Activated B cell treated with CpG ODN at 0.5 μM for 24 hours (primary cell): ENCODE measurements around the gene MEOX1. TPM values are rescaled to one million over a fixed set of nuclear protein-coding genes. Genes with fewer than 3 reads are reported as not detected.

Source experiments
- ATAC-seq: fragments of 200-7000 bp; cut with Tn5 transposase; one replicate; pipeline ENCODE4 v1.10.0; 2021; ENCODE audit warnings: low read depth, mild to moderate bottlenecking, moderate library complexity
- CTCF ChIA-PET: fragments of 350-600 bp; sonication (Branson Sonifier 250); formaldehyde crosslinking; loops from one replicate; lab custom pipeline; 2021; ENCODE audit warnings: antibody characterized with exemption; lab: Charles Lee
- POLR2A ChIA-PET: fragments of 350-600 bp; sonication (Branson Sonifier 250); formaldehyde crosslinking; loops from one replicate; lab custom pipeline; 2021; ENCODE audit warnings: antibody characterized with exemption; lab: Charles Lee
- DNase-seq: peaks from one replicate; pipeline ENCODE4 v3.0.0; 2022
- H3K27ac Mint-ChIP-seq: one replicate; pipeline ENCODE4 v1.8.0; 2020; ENCODE audit warnings: mixed read lengths
- H3K27me3 Mint-ChIP-seq: one replicate; pipeline ENCODE4 v1.8.0; 2021; ENCODE audit warnings: mixed read lengths
- H3K36me3 Mint-ChIP-seq: one replicate; pipeline ENCODE4 v1.8.0; 2021; ENCODE audit warnings: low read depth, mixed read lengths
- H3K4me1 Mint-ChIP-seq: one replicate; pipeline ENCODE4 v1.8.0; 2021; ENCODE audit warnings: mixed read lengths
- H3K4me3 Mint-ChIP-seq: one replicate; pipeline ENCODE4 v1.8.0; 2020; ENCODE audit warnings: mild to moderate bottlenecking, mixed read lengths
- H3K9me3 Mint-ChIP-seq: one replicate; pipeline ENCODE4 v1.8.0; 2020; ENCODE audit warnings: mixed read lengths
- intact Hi-C: fragments of 100-400 bp; cut with micrococcal nuclease; formaldehyde crosslinking; loops from one replicate; pipeline ENCODE4 v1.15.1; 2024
- total RNA-seq: library from RNA; stranded (reverse); gene quantifications from 2 replicates; pipeline ENCODE4 v1.2.3, GENCODE V29; 2022
- TF ChIP-seq, protein P1 (sequence below): fragments of 200-600 bp; IDR thresholded peaks from one replicate; pipeline ENCODE4 v1.8.0; 2022; ENCODE audit warnings: antibody characterized with exemption, mild to moderate bottlenecking

Gene MEOX1
- total RNA-seq, 1 donor from 2014 or later, result not detected

DNA sequence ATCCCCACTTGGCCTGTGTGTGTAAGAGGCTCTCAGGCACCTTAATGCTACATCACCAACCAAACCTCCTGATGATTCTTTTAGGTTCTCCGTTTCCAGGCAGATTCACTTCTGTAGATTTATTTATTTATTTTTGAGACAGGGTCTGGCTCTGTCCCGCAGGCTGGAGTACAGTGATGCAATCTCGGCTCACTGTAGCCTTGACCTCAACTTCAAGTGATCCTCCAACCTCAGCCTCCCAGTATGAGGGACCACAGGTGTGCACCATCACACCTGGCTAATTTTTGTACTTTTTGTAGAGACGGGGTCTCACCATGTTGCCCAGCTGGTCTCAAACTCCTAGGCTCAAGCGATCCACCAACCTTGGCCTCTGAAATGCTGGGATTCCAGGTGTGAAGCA is 12.7 kb upstream of the MEOX1 start:
- H3K4me3 Mint-ChIP-seq, result no peak overlapping the region
- CTCF ChIA-PET, result interaction anchor here (0.8 to 1.8 kb wide), 6 partner anchors 11 to 280 kb away, joined by 3 to 7 read pairs (median 4); partner anchors contain the start of gene SOST
- peaks cover 5% of the 10 kb centered on the region for H3K27me3 Mint-ChIP-seq

DNA sequence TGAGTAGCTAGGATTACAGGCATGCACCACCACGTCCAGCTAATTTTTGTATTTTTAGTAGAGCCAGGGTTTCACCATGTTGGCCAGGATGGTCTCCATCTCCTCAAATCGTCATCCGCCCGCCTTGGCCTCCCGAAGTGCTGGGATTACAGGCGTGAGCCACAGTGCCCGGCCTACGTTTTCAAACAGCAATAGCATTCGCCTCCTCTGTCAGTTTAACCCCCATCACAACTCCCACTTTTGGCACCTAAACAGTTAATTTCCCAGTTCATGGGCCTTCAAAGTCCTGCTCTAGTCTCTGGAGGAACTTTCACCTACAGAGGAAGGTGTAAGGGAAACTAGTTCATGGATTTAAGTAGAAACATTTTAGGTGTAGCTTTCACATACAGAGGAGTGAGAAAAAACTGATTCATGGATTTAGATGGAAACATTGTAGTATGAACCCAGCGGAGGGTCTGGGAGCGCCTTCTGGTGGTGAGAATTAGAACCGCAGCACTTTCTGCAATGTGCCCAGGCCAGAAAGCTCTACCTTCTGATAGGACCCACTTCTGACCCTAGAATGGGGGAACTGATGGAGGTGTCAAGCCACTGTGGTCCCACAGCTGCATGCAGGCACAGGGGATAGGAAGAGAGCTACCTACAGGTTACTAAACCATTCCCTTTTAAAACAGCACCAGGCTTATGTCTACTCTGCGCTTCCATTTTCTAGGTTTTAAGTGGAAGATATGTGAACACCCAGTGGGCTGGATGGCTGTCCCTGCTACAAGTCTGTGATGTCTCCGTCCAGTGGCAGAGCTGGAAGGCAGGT is 12.0 kb upstream of the MEOX1 start:
- H3K36me3 Mint-ChIP-seq, result no peaks in the 10 kb centered on the region
- H3K4me3 Mint-ChIP-seq, result no peak overlapping the region
- no peaks in the 10 kb centered on the region for H3K9me3 Mint-ChIP-seq
- intact Hi-C loops, result loop anchor here (1.0 kb wide), 1 partner anchor 97 kb away; no protein-coding TSS in a partner anchor
- POLR2A ChIA-PET, result interaction anchor here (0.5 to 2.0 kb wide), 5 partner anchors 95 to 276 kb away, joined by 3 to 6 read pairs (median 4); no protein-coding TSS in a partner anchor
- peaks cover 5% of the 10 kb centered on the region for H3K27me3 Mint-ChIP-seq
- ATAC-seq (peak; percentile 71), DNase-seq (peak; percentile 65)
- TF ChIP-seq, protein P1, sequence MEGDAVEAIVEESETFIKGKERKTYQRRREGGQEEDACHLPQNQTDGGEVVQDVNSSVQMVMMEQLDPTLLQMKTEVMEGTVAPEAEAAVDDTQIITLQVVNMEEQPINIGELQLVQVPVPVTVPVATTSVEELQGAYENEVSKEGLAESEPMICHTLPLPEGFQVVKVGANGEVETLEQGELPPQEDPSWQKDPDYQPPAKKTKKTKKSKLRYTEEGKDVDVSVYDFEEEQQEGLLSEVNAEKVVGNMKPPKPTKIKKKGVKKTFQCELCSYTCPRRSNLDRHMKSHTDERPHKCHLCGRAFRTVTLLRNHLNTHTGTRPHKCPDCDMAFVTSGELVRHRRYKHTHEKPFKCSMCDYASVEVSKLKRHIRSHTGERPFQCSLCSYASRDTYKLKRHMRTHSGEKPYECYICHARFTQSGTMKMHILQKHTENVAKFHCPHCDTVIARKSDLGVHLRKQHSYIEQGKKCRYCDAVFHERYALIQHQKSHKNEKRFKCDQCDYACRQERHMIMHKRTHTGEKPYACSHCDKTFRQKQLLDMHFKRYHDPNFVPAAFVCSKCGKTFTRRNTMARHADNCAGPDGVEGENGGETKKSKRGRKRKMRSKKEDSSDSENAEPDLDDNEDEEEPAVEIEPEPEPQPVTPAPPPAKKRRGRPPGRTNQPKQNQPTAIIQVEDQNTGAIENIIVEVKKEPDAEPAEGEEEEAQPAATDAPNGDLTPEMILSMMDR, result no peak
- no peak overlapping the region for H3K27ac Mint-ChIP-seq
- H3K4me1 Mint-ChIP-seq, result peaks cover 7% of the 10 kb centered on the region
- CTCF ChIA-PET, result interaction anchor here (0.8 to 1.8 kb wide), 8 partner anchors 10 to 279 kb away, joined by 3 to 7 read pairs (median 4); partner anchors contain the start of gene SOST

More for the DNA sequence above, 12.7 kb upstream of the MEOX1 start:
- intact Hi-C loops, result no loop called here
- TF ChIP-seq, protein P1, result no peak
- no peak for ATAC-seq
- no peak for DNase-seq
- no peaks in the 10 kb centered on the region for H3K9me3 Mint-ChIP-seq
- no peaks in the 10 kb centered on the region for H3K36me3 Mint-ChIP-seq
- POLR2A ChIA-PET, result interaction anchor here (0.6 to 1.6 kb wide), 3 partner anchors 97 to 100 kb away, joined by 3 to 6 read pairs (median 3); no protein-coding TSS in a partner anchor
- H3K4me1 Mint-ChIP-seq, result peaks cover 7% of the 10 kb centered on the region
- no peak overlapping the region for H3K27ac Mint-ChIP-seq

DNA sequence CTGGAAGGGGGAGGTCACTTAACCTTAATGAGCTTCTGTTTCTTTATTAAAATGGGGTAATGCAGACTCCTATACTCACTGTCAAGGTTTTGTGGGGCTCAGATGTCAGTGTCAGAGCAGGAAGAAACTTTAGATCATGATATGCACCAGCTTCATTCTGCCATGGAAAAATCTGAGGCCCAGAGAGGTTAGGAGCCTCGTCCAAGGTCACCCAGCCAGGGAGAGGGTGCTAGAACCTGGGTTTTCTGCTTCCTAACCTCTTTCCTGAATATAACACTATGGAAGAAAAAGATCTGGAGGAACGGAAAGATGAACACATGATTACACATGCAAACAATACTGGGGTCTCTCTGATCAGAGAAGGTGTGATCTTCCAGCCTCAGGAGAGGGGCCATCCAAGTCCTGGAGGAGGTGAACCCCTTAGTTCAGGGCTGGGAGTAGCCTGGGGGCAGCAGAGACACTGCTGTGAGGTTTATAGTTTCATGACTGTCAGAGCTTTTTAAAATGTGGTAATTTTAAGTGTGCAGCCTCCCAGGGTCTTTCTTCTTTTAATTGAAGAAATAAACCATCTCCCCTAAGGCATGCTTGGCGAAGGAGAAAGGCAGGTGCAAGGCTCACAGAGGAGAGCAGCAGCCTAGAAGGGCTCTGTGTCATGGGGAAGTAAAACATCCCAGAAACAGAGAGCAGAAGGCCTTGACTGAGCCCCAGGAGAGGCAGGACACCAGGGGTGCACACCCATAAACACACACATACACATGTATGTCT is 10.2 kb upstream of the MEOX1 start:
- no peak overlapping the region for H3K27ac Mint-ChIP-seq
- peaks cover 2% of the 10 kb centered on the region for H3K4me1 Mint-ChIP-seq
- no peaks in the 10 kb centered on the region for H3K9me3 Mint-ChIP-seq
- no peak for DNase-seq
- POLR2A ChIA-PET, result interaction anchor here (2.0 kb wide), 1 partner anchor 93 kb away, joined by 6 read pairs; no protein-coding TSS in a partner anchor
- peaks cover 2% of the 10 kb centered on the region for H3K27me3 Mint-ChIP-seq
- TF ChIP-seq, protein P1, result no peak
- H3K4me3 Mint-ChIP-seq, result no peak overlapping the region
- CTCF ChIA-PET, result interaction anchor here (1.0 kb wide), 1 partner anchor 278 kb away, joined by 3 read pairs; no protein-coding TSS in a partner anchor
- ATAC-seq, result no peak
- H3K36me3 Mint-ChIP-seq, result no peaks in the 10 kb centered on the region
- intact Hi-C loops, result no loop called here

DNA sequence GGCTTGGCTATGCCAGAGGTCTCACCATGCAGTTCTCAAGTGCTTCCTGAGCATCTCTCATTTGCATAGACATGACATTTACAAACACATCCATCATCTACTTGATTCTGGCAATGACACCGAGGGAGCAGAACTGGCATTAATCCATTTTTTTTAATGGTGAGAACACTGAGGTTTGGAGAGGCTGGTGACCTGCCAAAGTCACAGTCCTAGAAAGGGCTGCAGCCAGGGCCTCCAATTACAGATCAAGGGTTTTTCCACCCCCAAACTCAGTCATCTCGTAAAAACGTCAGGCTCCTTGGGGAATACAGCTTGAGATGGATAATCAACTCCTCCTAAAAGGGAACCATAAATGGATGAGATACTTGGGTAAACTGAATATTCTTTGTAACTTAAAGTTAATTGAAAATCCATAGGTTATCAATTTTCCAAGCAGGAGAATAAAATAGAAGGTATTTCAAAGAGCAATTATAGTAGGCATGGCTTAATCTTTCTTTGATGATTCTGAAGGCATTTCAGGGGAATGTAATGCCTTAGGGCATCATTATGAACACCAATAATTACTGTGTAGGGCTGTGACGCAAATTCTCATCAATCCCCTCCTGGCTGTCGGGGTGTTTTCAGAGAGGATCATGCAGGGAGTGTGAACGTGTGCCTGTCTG is 9.4 kb upstream of the MEOX1 start:
- Mint-ChIP-seq H3K9me3 (no peaks in the 10 kb centered on the region), H3K4me3 (no peak overlapping the region), H3K36me3 (no peaks in the 10 kb centered on the region), H3K27ac (no peak overlapping the region), H3K4me1 (peaks cover 2% of the 10 kb centered on the region), H3K27me3 (no peaks in the 10 kb centered on the region)
- TF ChIP-seq, protein P1, result no peak
- ATAC-seq (no peak), DNase-seq (no peak)
- POLR2A ChIA-PET, result interaction anchor here (1.0 kb wide), 1 partner anchor 95 kb away, joined by 3 read pairs; no protein-coding TSS in a partner anchor
- CTCF ChIA-PET, result interaction anchor here (1.0 kb wide), 1 partner anchor 277 kb away, joined by 3 read pairs; no protein-coding TSS in a partner anchor
- intact Hi-C loops, result no loop called here
